Renal pelvis (tissue), 12 donors: Measurements from ENCODE around the gene ZFP82. TPM values are rescaled to one million over a fixed set of nuclear protein-coding genes. Genes with fewer than 3 reads are reported as not detected.

Experiments used
- DNase-seq: peaks from one replicate; pipeline ENCODE4 v3.0.0-alpha.2; 2013
- long read RNA-seq, 16 experiments: transcript quantifications; one replicate each; lab custom pipeline, GENCODE V29; 2026
- polyA plus RNA-seq, 3 donors: library from polyadenylated mRNA; unstranded; fragments of 120-200 nt; gene quantifications; one replicate each; pipeline ENCODE4 v1.2.1, GENCODE V29; 2013; ENCODE audit not compliant: insufficient read length in 3 of 3

Gene ZFP82
- polyA plus RNA-seq = 10 to 100 TPM; 11.8 to 13.6 (median 13.5) TPM
- long read RNA-seq, donor 1, full-length matches to known transcripts = 7 of 7 reads
- long read RNA-seq, donor 1, partial matches to known transcripts = 0 of 7 reads
- long read RNA-seq, donor 1, other reads (novel, unspliced or antisense) = 0 of 7 reads
- long read RNA-seq, donor 2, full-length matches to known transcripts = 4 of 4 reads
- long read RNA-seq, donor 2, partial matches to known transcripts = 0 of 4 reads
- long read RNA-seq, donor 2, other reads (novel, unspliced or antisense) = 0 of 4 reads
- long read RNA-seq, donor 3, full-length matches to known transcripts = 13 of 13 reads
- long read RNA-seq, donor 3, partial matches to known transcripts = 0 of 13 reads
- long read RNA-seq, donor 3, other reads (novel, unspliced or antisense) = 0 of 13 reads
- long read RNA-seq, donor 4, full-length matches to known transcripts = 6 of 6 reads
- long read RNA-seq, donor 4, partial matches to known transcripts = 0 of 6 reads
- long read RNA-seq, donor 4, other reads (novel, unspliced or antisense) = 0 of 6 reads
- long read RNA-seq, donor 5, partial matches to known transcripts = 0 of 3 reads
- long read RNA-seq, donor 5, other reads (novel, unspliced or antisense) = 0 of 3 reads
- long read RNA-seq, donor 6, full-length matches to known transcripts = 10 of 10 reads
- long read RNA-seq, donor 6, partial matches to known transcripts = 0 of 10 reads
- long read RNA-seq, donor 6, other reads (novel, unspliced or antisense) = 0 of 10 reads
- long read RNA-seq, donor 7, full-length matches to known transcripts = 21 of 27 reads
- long read RNA-seq, donor 7, partial matches to known transcripts = 6 of 27 reads
- long read RNA-seq, donor 7, other reads (novel, unspliced or antisense) = 0 of 27 reads
- long read RNA-seq, donor 8, full-length matches to known transcripts = 5 of 5 reads
- long read RNA-seq, donor 8, partial matches to known transcripts = 0 of 5 reads
- long read RNA-seq, donor 8, other reads (novel, unspliced or antisense) = 0 of 5 reads
- long read RNA-seq, donor 9, full-length matches to known transcripts = 14 of 14 reads
- long read RNA-seq, donor 9, partial matches to known transcripts = 0 of 14 reads
- long read RNA-seq, donor 9, other reads (novel, unspliced or antisense) = 0 of 14 reads
- long read RNA-seq, donor 10, full-length matches to known transcripts = 5 of 5 reads
- long read RNA-seq, donor 10, partial matches to known transcripts = 0 of 5 reads
- long read RNA-seq, donor 10, other reads (novel, unspliced or antisense) = 0 of 5 reads
- long read RNA-seq, donor 11, full-length matches to known transcripts = 4 of 4 reads
- long read RNA-seq, donor 11, partial matches to known transcripts = 0 of 4 reads
- long read RNA-seq, donor 11, other reads (novel, unspliced or antisense) = 0 of 4 reads
- long read RNA-seq, donor 12, full-length matches to known transcripts = 7 of 7 reads
- long read RNA-seq, donor 12, partial matches to known transcripts = 0 of 7 reads
- long read RNA-seq, donor 12, other reads (novel, unspliced or antisense) = 0 of 7 reads
- long read RNA-seq, donor 13, full-length matches to known transcripts = 3 of 3 reads
- long read RNA-seq, donor 13, partial matches to known transcripts = 0 of 3 reads
- long read RNA-seq, donor 13, other reads (novel, unspliced or antisense) = 0 of 3 reads
- long read RNA-seq, donor 14 = 0 reads
- long read RNA-seq, donor 15, full-length matches to known transcripts = 11 of 11 reads
- long read RNA-seq, donor 15, partial matches to known transcripts = 0 of 11 reads
- long read RNA-seq, donor 15, other reads (novel, unspliced or antisense) = 0 of 11 reads
- long read RNA-seq, donor 16, full-length matches to known transcripts = 5 of 5 reads
- long read RNA-seq, donor 16, partial matches to known transcripts = 0 of 5 reads
- long read RNA-seq, donor 16, other reads (novel, unspliced or antisense) = 0 of 5 reads

GRCh38 chr19:36418287-36419001, at the start of gene ZFP82:
Gene ZFP82 (minus strand): TSS chr19:36418644. CDS start chr19:36409789, 8,855 bp downstream.
- DNase-seq = peak; percentile 86

- no peak for DNase-seq
Measured at GRCh38 chr19:36460046-36460445, 41.6 kb upstream of the ZFP82 start.

- DNase-seq = no peak
Measured at GRCh38 chr19:36456831-36457230, 38.4 kb upstream of the ZFP82 start.

- DNase-seq = no peak
Measured at GRCh38 chr19:36449059-36449670, 30.7 kb upstream of the ZFP82 start.

GRCh38 chr19:36441339-36441738, 22.9 kb upstream of the ZFP82 start:
- DNase-seq = no peak

- DNase-seq = no peak
Measured at GRCh38 chr19:36436531-36436930, 18.1 kb upstream of the ZFP82 start.

GRCh38 chr19:36423925-36424324, 5.5 kb upstream of the ZFP82 start:
- no peak for DNase-seq

GRCh38 chr19:36421749-36422481, 3.5 kb upstream of the ZFP82 start:
- DNase-seq = no peak

GRCh38 chr19:36420961-36421748, 2.7 kb upstream of the ZFP82 start:
- DNase-seq = peak; percentile 42

- no peak for DNase-seq
Measured at GRCh38 chr19:36417752-36418286, 625 bp downstream of the ZFP82 start.

- DNase-seq = no peak
Measured at GRCh38 chr19:36409841-36410240, 8.6 kb downstream of the ZFP82 start.

- no peak for DNase-seq
Measured at GRCh38 chr19:36408101-36408500, 10.3 kb downstream of the ZFP82 start.

GRCh38 chr19:36404498-36404897, 13.9 kb downstream of the ZFP82 start:
- no peak for DNase-seq

- DNase-seq = no peak
Measured at GRCh38 chr19:36401475-36401874, 17.0 kb downstream of the ZFP82 start.

- no peak for DNase-seq
Measured at GRCh38 chr19:36398571-36398970, 19.9 kb downstream of the ZFP82 start.

- no peak for DNase-seq
Measured at GRCh38 chr19:36392916-36393673, 25.3 kb downstream of the ZFP82 start.

GRCh38 chr19:36379510-36379819, 39.0 kb downstream of the ZFP82 start:
- no peak for DNase-seq
